Activated T-cell treated with anti-CD3 and anti-CD28 coated beads, Interleukin-2, amount 50 U/mL, for 4 hours (primary cell): ENCODE measurements around the gene SUGCT. TPM values are rescaled to one million over a fixed set of nuclear protein-coding genes. Genes with fewer than 3 reads are reported as not detected.

Source experiments
- ATAC-seq, 2 donors: fragments of 200-7000 bp; cut with Tn5 transposase; one replicate each; pipeline ENCODE4 v1.10.0; 2021
- DNase-seq: peaks from one replicate; pipeline ENCODE4 v3.0.0-alpha.2; 2020
- H3K27me3 Mint-ChIP-seq: one replicate; pipeline ENCODE4 v1.8.0; 2021; ENCODE audit warnings: low read depth, mixed read lengths
- H3K36me3 Mint-ChIP-seq: one replicate; pipeline ENCODE4 v1.8.0; 2022; ENCODE audit warnings: mixed read lengths; ENCODE audit not compliant: insufficient read depth
- H3K4me1 Mint-ChIP-seq: one replicate; pipeline ENCODE4 v1.8.0; 2021; ENCODE audit warnings: low read depth, mixed read lengths
- H3K4me3 Mint-ChIP-seq: one replicate; pipeline ENCODE4 v1.8.0; 2021; ENCODE audit warnings: mild to moderate bottlenecking, moderate library complexity, mixed read lengths
- H3K9me3 Mint-ChIP-seq: one replicate; pipeline ENCODE4 v1.8.0; 2021; ENCODE audit warnings: mixed read lengths
- total RNA-seq, 3 donors: library from RNA; stranded (reverse); gene quantifications; one replicate each; pipeline ENCODE4 v1.2.1, GENCODE V29; 2021

The SUGCT gene
- total RNA-seq, 3 donors from 2014 or later = 1.3 to 2.5 (median 2.1) TPM

DNA sequence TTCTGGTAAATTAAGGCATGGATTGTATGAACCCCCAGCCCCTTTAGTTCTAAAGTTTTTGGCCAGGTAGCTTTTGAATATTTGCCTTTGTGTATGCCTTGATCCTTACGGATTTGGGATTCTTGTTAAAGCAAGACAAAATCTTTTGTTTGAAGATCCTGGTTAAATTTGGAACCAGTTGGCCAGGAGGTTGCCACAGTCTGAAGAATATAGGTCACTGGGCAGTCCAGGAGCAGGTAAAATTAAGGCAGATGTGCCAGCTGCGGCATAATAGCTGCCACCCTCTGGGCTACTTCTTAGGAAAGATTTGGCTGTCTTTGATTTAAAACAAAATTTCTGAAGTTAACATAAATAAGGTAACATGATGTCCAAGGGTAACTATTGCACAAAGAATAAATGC lies 192.3 kb downstream of the SUGCT start:
- H3K4me1 Mint-ChIP-seq = no peaks in the 10 kb centered on the region
- no peaks in the 10 kb centered on the region for H3K9me3 Mint-ChIP-seq
- H3K36me3 Mint-ChIP-seq = no peaks in the 10 kb centered on the region
- DNase-seq = no peak
- no peak overlapping the region for H3K4me3 Mint-ChIP-seq
- no peak for ATAC-seq
- no peaks in the 10 kb centered on the region for H3K27me3 Mint-ChIP-seq

DNA sequence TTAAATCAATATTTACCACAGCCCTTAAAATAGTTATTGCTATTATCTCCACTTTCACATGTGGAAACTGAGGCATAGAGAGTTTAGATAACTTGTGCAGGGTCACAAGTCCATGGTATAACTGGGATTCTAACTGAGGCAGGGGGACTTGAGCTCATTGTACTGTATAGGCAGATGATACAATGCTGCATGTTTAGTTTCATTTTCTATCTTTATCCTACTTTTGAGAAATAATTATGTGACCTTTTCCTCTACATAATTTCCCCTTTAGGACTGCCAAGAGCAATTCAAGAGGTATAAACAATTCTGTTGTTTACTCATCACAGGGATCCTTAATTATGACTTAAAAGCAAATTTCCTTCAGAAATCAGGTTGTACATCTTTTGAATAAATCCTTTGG lies 193.1 kb downstream of the SUGCT start:
- ATAC-seq = no peak
- H3K4me1 Mint-ChIP-seq = no peaks in the 10 kb centered on the region
- no peaks in the 10 kb centered on the region for H3K36me3 Mint-ChIP-seq
- no peaks in the 10 kb centered on the region for H3K27me3 Mint-ChIP-seq
- no peaks in the 10 kb centered on the region for H3K9me3 Mint-ChIP-seq
- DNase-seq = no peak
- no peak overlapping the region for H3K4me3 Mint-ChIP-seq

DNA sequence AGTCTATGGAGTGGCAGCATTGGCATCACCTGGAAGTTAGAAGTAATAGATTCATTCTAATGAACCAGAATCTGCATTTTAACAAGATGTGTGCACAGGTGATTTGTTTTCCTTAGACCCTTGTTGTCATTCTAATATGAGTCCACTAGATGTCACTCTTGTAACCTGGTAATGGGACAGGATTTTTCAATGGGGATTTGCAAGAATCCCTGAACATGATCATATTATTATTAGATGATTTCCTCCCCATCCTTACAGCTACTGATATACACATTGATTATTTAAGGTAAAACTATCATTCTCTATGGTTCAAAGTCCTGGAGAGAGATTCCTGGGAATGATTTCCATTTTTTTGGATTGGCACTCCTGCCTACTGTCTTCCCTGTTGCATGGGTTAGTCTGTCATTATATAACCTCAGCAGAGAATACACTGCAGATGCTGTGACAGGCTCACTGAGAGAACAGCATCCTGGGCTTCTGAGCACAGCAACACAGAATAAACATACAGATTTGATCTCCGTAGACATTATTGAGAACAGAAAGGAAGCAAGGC lies 194.9 kb downstream of the SUGCT start:
- Mint-ChIP-seq H3K4me3 (no peak overlapping the region), H3K9me3 (no peaks in the 10 kb centered on the region), H3K4me1 (no peaks in the 10 kb centered on the region), H3K36me3 (no peaks in the 10 kb centered on the region), H3K27me3 (no peaks in the 10 kb centered on the region)
- DNase-seq (no peak), ATAC-seq (no peak)

DNA sequence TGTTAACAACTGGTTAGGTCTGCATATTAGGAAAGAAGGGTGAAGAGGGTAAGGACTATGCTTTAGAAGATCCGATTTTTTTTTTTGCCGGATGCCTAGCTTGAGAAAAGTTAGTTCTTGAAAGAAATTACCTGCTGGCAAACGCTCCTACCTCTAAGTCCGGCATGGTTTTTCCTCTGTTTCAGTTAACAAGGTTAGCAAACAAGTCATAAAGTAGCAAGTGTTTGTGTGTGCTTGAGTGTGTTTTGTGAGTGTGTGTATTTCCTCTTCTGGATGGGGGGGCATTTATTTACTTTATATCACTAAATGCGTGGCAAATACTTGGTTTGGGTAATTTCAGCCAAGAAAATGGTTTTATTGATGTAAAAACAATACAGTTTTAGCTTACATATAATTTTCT lies 195.6 kb downstream of the SUGCT start:
- no peak for DNase-seq
- no peaks in the 10 kb centered on the region for H3K9me3 Mint-ChIP-seq
- no peaks in the 10 kb centered on the region for H3K27me3 Mint-ChIP-seq
- ATAC-seq = no peak
- no peaks in the 10 kb centered on the region for H3K36me3 Mint-ChIP-seq
- H3K4me3 Mint-ChIP-seq = no peak overlapping the region
- no peaks in the 10 kb centered on the region for H3K4me1 Mint-ChIP-seq

DNA sequence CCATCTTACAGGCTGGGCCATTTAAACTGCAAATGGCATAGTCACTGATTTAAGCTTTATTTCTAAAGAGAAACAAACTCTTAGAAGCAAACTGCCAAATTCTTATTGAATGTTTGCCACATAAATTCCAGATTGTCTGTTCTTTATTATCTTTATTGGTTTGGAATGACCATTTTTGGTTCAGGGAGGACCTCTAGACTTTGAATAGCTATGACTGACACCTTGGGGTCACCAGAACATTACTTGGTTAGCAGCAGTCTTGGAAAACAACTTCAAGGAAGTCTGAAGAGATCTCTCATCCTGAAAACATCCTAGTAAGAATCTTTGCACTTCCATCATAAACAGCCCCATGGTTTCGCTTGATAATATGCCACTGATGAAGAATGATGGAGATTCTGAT lies 197.1 kb downstream of the SUGCT start:
- H3K4me3 Mint-ChIP-seq = no peak overlapping the region
- H3K27me3 Mint-ChIP-seq = no peaks in the 10 kb centered on the region
- ATAC-seq = no peak
- no peak for DNase-seq
- H3K9me3 Mint-ChIP-seq = peaks cover 3% of the 10 kb centered on the region
- no peaks in the 10 kb centered on the region for H3K4me1 Mint-ChIP-seq
- H3K36me3 Mint-ChIP-seq = no peaks in the 10 kb centered on the region

DNA sequence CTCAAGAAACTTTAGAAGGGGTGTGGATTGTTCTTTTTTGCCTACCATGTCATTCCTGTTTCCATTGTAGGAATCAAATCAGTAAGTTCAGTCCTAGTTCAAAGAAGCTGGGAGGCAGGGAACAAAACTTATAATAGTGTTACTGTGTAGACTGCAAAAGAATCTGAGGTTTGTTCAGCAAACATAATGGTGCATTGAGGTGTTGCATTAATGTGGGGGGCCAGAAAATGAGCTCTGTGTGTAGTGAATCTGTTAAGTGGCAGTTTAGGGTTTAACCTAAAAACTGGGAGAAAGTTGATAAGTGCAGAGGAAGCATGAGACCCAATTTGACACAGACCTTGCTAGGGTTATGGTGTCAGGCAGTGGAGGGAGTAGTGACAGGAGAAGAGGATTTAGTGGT lies 197.7 kb downstream of the SUGCT start:
- no peaks in the 10 kb centered on the region for H3K4me1 Mint-ChIP-seq

DNA sequence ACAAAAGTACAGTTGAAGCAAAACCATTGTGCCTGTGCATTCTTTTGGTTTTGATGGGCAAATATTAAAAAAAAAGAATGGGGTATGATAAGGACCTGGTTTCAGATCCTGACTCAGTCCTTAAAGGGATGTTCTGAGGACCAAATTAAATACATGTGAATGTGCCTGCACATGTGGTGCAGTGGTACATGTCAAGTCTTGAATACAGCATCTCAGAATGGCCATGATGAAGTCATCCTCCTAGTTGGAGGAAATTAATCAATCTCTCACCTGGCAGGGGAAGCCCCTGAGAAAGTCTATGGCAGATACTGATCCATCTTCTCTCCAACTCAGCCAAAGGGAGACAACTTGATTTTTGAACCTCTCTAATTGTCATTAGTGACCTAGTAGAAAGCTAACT lies 207.0 kb downstream of the SUGCT start:
- no peaks in the 10 kb centered on the region for H3K4me1 Mint-ChIP-seq
- H3K4me3 Mint-ChIP-seq = no peak overlapping the region
- DNase-seq = no peak
- H3K36me3 Mint-ChIP-seq = no peaks in the 10 kb centered on the region
- peaks cover 18% of the 10 kb centered on the region for H3K9me3 Mint-ChIP-seq
- no peaks in the 10 kb centered on the region for H3K27me3 Mint-ChIP-seq
- ATAC-seq = no peak

More for the DNA sequence above, 197.7 kb downstream of the SUGCT start:
- Mint-ChIP-seq H3K36me3 (no peaks in the 10 kb centered on the region), H3K9me3 (peaks cover 8% of the 10 kb centered on the region), H3K27me3 (no peaks in the 10 kb centered on the region), H3K4me3 (no peak overlapping the region)
- DNase-seq (no peak), ATAC-seq (no peak)

DNA sequence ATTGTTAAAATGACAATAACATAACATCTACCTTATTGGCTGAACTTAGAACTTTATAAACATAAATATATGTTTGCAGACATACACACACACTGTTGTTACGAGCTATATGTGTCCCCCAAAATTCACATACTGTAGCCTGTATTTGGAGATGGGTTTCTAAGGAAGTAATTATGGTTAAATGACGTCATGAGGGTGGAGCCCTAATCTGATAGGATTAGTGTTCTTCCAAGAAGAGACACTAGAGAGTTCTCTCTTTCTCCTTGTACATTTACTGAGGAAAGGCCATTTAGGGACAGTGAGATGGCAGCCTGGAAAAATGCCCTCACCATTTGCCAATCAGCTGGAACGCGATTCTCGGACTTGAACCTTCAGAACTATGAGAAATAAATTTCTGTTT lies 211.7 kb downstream of the SUGCT start:
- no peak for DNase-seq
- H3K4me1 Mint-ChIP-seq = no peaks in the 10 kb centered on the region

DNA sequence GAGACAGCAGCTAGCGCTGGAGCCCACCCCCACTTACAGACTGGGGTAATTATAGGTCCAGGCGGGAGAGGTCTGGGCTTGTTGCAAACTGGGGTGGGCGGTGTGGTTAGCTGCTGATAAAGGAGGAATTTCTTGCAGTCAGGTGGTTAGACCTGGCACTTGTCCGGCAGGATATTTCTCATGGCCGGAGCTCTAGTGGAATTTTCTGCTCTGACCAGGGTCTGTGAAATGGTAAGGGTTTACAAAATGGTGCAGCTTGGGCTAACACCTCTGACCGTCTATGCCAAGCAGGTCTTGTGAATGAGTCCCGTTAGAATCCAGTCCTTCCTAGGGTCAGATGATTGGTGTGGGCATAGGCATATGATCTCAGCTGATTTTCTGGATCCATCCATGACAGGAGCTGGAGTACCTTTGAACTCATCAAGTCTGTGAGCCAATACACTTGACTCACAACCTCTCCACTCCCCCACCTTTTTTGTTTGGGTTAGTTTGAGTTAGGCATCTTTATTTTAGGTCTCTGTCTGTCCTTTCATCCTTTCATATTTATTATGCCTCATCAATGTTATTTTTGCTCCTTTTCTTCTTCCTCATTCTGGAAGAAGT lies 213.4 kb downstream of the SUGCT start:
- H3K27me3 Mint-ChIP-seq = no peaks in the 10 kb centered on the region
- no peak for ATAC-seq
- H3K36me3 Mint-ChIP-seq = no peaks in the 10 kb centered on the region
- no peak overlapping the region for H3K4me3 Mint-ChIP-seq
- H3K9me3 Mint-ChIP-seq = no peaks in the 10 kb centered on the region
- no peak for DNase-seq
- no peaks in the 10 kb centered on the region for H3K4me1 Mint-ChIP-seq

More for the DNA sequence above, 211.7 kb downstream of the SUGCT start:
- H3K9me3 Mint-ChIP-seq = no peaks in the 10 kb centered on the region
- no peaks in the 10 kb centered on the region for H3K36me3 Mint-ChIP-seq
- no peaks in the 10 kb centered on the region for H3K27me3 Mint-ChIP-seq
- no peak for ATAC-seq
- no peak overlapping the region for H3K4me3 Mint-ChIP-seq

DNA sequence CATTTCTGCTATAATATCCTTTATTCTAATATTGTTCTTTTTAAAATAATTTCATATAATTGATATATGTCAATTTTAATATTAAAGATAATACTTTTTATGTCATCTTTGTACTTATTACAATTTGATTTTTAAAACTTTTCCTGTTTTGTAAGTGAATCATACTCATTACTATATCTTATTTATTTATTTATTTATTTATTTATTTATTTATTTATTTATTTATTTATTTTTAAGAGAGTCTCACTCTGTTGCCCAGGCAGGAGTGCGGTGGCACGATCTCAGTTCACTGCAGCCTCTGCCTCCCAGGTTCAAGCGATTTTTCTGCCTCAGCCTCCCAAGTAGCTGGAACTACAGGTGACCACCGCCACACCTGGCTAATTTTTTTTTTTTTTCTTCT lies 215.3 kb downstream of the SUGCT start:
- H3K36me3 Mint-ChIP-seq = no peaks in the 10 kb centered on the region
- H3K27me3 Mint-ChIP-seq = no peaks in the 10 kb centered on the region
- H3K9me3 Mint-ChIP-seq = no peaks in the 10 kb centered on the region
- no peak for DNase-seq
- ATAC-seq = no peak
- no peak overlapping the region for H3K4me3 Mint-ChIP-seq
- no peaks in the 10 kb centered on the region for H3K4me1 Mint-ChIP-seq

DNA sequence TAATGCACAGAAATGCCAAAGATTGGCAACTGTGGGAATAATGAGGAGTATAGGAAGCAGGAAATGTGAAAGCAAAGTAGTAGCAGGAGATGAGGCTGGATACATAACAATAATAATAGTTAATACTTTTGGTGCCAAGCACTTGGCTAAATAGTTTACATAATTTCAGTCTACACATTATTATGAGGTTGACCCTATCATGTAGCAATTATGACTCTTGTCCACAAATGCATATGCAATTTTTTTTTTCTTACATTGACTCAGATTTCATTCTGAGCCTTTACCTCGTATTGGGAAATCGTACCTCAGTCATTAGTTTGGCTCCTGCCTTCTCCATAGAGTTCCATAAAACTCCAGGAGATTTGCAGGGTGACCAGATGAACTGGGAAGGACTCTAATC lies 219.9 kb downstream of the SUGCT start:
- no peaks in the 10 kb centered on the region for H3K27me3 Mint-ChIP-seq

DNA sequence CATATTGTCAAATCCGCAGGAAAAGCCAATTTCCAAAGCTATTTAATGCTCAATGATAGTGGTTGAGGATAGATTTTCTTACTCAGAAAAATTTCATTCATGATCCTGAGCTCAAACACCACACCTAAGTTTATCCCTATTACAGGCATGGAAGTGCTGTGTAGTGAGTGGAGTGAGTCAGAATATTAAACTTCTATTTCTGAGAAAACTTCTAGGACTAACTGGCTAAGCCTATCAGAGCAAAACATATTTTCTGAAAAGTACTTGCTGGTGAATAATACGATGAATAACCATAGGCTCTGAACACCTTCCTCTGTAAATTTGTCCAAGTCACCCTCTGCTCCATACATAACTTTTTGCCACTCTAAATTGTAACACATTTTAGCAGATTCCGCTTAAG lies 221.5 kb downstream of the SUGCT start:
- ATAC-seq = no peak
- H3K36me3 Mint-ChIP-seq = no peaks in the 10 kb centered on the region
- H3K9me3 Mint-ChIP-seq = peaks cover 3% of the 10 kb centered on the region
- H3K4me1 Mint-ChIP-seq = no peaks in the 10 kb centered on the region
- H3K4me3 Mint-ChIP-seq = no peak overlapping the region
- no peak for DNase-seq
- no peaks in the 10 kb centered on the region for H3K27me3 Mint-ChIP-seq

More for the DNA sequence above, 219.9 kb downstream of the SUGCT start:
- ATAC-seq (no peak), DNase-seq (no peak)
- H3K9me3 Mint-ChIP-seq = no peaks in the 10 kb centered on the region
- no peaks in the 10 kb centered on the region for H3K4me1 Mint-ChIP-seq
- no peak overlapping the region for H3K4me3 Mint-ChIP-seq
- no peaks in the 10 kb centered on the region for H3K36me3 Mint-ChIP-seq

DNA sequence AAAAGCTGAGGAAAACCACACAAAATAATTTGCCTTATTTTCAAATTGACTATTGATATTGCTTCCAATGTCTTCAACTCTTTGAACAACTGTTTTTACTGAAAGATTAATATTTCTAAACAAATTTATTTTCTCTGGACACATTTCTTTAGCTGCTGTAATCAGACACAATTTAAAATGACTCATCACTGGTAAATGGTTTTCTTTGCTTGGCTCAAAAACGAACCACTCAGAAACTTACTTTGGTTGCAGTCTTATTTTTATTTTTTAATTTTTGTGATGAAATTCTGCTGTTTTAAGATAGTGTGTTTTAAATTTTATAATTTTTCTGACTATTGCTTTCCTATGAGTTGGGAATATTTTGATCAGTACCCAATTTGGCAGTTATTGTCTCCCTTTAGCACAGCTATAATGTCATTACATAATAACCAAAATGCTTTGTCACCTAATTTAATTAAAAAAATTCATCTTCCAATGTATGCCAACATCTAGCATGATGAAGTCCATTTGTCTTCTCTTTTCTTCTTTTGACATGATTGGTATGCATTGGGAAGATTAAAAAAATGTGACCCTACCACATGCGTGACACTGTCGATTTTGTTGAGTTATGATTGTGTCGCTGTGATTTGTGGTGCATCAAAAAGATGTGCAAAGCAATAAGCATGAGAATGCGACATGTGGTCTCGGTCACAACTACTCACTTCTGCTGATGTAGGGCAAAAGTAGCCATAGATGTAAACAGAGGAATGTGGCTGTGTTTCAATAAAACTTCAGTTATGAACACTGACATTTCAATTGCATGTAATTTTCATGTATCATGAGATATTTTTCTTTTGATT lies 222.3 kb downstream of the SUGCT start:
- no peak overlapping the region for H3K4me3 Mint-ChIP-seq
- no peak for ATAC-seq
- H3K36me3 Mint-ChIP-seq = no peaks in the 10 kb centered on the region
- DNase-seq = no peak
- H3K4me1 Mint-ChIP-seq = no peaks in the 10 kb centered on the region
- no peaks in the 10 kb centered on the region for H3K27me3 Mint-ChIP-seq
- H3K9me3 Mint-ChIP-seq = peaks cover 7% of the 10 kb centered on the region

DNA sequence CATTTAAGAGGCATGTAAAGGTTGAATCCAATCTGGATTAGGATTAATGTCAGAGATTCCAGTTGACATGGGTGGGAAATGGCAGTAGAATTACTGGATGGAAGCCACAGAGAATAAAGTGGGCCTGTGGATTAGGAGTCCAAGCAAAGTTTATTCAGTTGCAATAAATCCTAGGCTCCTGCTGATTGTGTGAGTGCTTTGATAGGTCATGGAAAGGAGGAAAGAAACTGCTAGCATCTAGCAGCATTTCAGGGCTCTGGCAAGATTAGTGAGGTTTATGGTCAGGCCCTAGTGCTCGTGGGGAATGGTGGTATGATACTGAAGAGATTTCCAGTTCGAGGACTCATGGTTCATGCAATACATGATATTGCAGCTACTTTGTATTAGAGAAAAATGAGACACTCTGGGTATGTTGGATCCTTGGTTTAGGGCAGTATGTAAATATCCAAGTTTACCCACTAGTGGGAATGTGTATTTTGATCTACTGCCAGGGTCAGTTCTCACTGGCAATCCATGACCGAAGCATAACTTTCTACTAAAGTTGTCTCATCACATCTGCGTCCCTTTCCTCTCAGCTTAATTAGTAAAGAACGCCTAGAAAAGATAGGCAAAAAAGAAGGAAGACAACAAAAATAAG lies 235.0 kb downstream of the SUGCT start:
- Mint-ChIP-seq H3K4me1 (no peaks in the 10 kb centered on the region), H3K36me3 (no peaks in the 10 kb centered on the region), H3K27me3 (no peaks in the 10 kb centered on the region), H3K4me3 (no peak overlapping the region), H3K9me3 (peaks cover 4% of the 10 kb centered on the region)
- ATAC-seq = no peak
- DNase-seq = no peak
